H9 (cell line): ENCODE measurements around the gene FCN2. TPM values are rescaled to one million over a fixed set of nuclear protein-coding genes. Genes with fewer than 3 reads are reported as not detected.

ENCODE experiments used
- DNase-seq: peaks from one replicate; pipeline ENCODE4 v3.0.0-alpha.2; 2017
- H2AFZ ChIP-seq: one replicate; pipeline ENCODE4 v1.6.1; 2013; ENCODE audit warnings: mild to moderate bottlenecking, low read length, control low read depth, moderate library complexity
- H2AK5ac ChIP-seq: 2 replicates; pipeline ENCODE4 v1.6.1; 2013; ENCODE audit warnings: low read length, control low read depth, mixed read lengths; ENCODE audit not compliant: insufficient read length
- H2BK120ac ChIP-seq: one replicate; pipeline ENCODE4 v1.6.1; 2013; ENCODE audit warnings: low read depth, mild to moderate bottlenecking, low read length, control low read depth, inconsistent platforms; ENCODE audit not compliant: poor library complexity, severe bottlenecking
- H2BK12ac ChIP-seq: 2 replicates; pipeline ENCODE4 v1.6.1; 2013; ENCODE audit warnings: low read length, control low read depth, mixed read lengths, low read depth; ENCODE audit not compliant: insufficient read length
- H2BK15ac ChIP-seq: 2 replicates; pipeline ENCODE4 v1.6.1; 2013; ENCODE audit warnings: low read depth, low read length, control low read depth
- H2BK20ac ChIP-seq: one replicate; pipeline ENCODE4 v1.6.1; 2013; ENCODE audit warnings: low read depth, mild to moderate bottlenecking, low read length, control low read depth, inconsistent platforms; ENCODE audit not compliant: poor library complexity, severe bottlenecking
- H2BK5ac ChIP-seq: 2 replicates; pipeline ENCODE4 v1.6.1; 2013; ENCODE audit warnings: low read length, control low read depth, mixed read lengths; ENCODE audit not compliant: insufficient read length
- H3K14ac ChIP-seq: 2 replicates; pipeline ENCODE4 v1.6.1; 2013; ENCODE audit warnings: low read length, control low read depth; ENCODE audit not compliant: insufficient read depth
- H3K18ac ChIP-seq: 2 replicates; pipeline ENCODE4 v1.6.1; 2013; ENCODE audit warnings: low read depth, mild to moderate bottlenecking, mixed read lengths, low read length, control low read depth; ENCODE audit not compliant: insufficient read length
- H3K23ac ChIP-seq: 2 replicates; pipeline ENCODE4 v1.6.1; 2013; ENCODE audit warnings: low read length, control low read depth, mixed read lengths, low read depth; ENCODE audit not compliant: insufficient read length
- H3K23me2 ChIP-seq: 2 replicates; pipeline ENCODE4 v1.6.1; 2013; ENCODE audit warnings: low read depth, mild to moderate bottlenecking, mixed read lengths, low read length, control low read depth; ENCODE audit not compliant: insufficient read length, poor library complexity, severe bottlenecking
- H3K27ac ChIP-seq: 2 replicates; pipeline ENCODE4 v1.5.1; 2013; ENCODE audit warnings: low read length, control low read depth, mixed read lengths, low read depth; ENCODE audit not compliant: insufficient read length
- H3K27me3 ChIP-seq: 2 replicates; pipeline ENCODE4 v1.6.1; 2013; ENCODE audit warnings: low read length, control low read depth, inconsistent platforms; ENCODE audit not compliant: insufficient read depth
- H3K4ac ChIP-seq: 2 replicates; pipeline ENCODE4 v1.6.1; 2013; ENCODE audit warnings: low read depth, mild to moderate bottlenecking, control low read depth, inconsistent platforms, low read length, moderate library complexity
- H3K4me1 ChIP-seq: 2 replicates; pipeline ENCODE4 v1.6.1; 2013; ENCODE audit warnings: low read length, control low read depth, inconsistent platforms; ENCODE audit not compliant: insufficient read depth
- H3K4me2 ChIP-seq: 2 replicates; pipeline ENCODE4 v1.6.1; 2013; ENCODE audit warnings: low read length, control low read depth, mixed read lengths; ENCODE audit not compliant: insufficient read length, insufficient read depth
- H3K56ac ChIP-seq: 2 replicates; pipeline ENCODE4 v1.6.1; 2013; ENCODE audit warnings: low read depth, mild to moderate bottlenecking, mixed read lengths, low read length, control low read depth; ENCODE audit not compliant: insufficient read length
- H3K79me1 ChIP-seq: 2 replicates; pipeline ENCODE4 v1.6.1; 2013; ENCODE audit warnings: low read depth, mild to moderate bottlenecking, moderate library complexity, low read length, control low read depth, inconsistent platforms; ENCODE audit not compliant: insufficient read depth, poor library complexity, severe bottlenecking
- H3K79me2 ChIP-seq: 2 replicates; pipeline ENCODE4 v1.6.1; 2013; ENCODE audit warnings: low read length, control low read depth, inconsistent platforms; ENCODE audit not compliant: insufficient read depth
- H3K9ac ChIP-seq: 2 replicates; pipeline ENCODE4 v1.6.1; 2013; ENCODE audit warnings: low read length, control low read depth, mixed read lengths; ENCODE audit not compliant: insufficient read length; ENCODE audit errors: extremely low read depth
- H3K9me3 ChIP-seq: one replicate; pipeline ENCODE4 v1.6.1; 2013; ENCODE audit warnings: low read depth, low read length, inconsistent platforms; ENCODE audit not compliant: control insufficient read depth
- H3T11ph ChIP-seq: one replicate; pipeline ENCODE4 v1.6.1; 2013; ENCODE audit warnings: mild to moderate bottlenecking, low read length, control low read depth, inconsistent platforms
- H4K20me1 ChIP-seq: one replicate; pipeline ENCODE4 v1.6.1; 2013; ENCODE audit not compliant: control insufficient read depth, insufficient read length, insufficient read depth
- H4K5ac ChIP-seq: 2 replicates; pipeline ENCODE4 v1.6.1; 2013; ENCODE audit warnings: low read depth, mild to moderate bottlenecking, mixed read lengths, low read length, control low read depth; ENCODE audit not compliant: insufficient read length
- H4K8ac ChIP-seq: replicated peaks from 2 replicates; pipeline ENCODE4 v1.6.1; 2013; ENCODE audit warnings: low read length, control low read depth, mixed read lengths, low read depth; ENCODE audit not compliant: insufficient read length
- H4K91ac ChIP-seq: 2 replicates; pipeline ENCODE4 v1.6.1; 2013; ENCODE audit warnings: low read depth, mild to moderate bottlenecking, moderate library complexity, mixed read lengths, low read length, control low read depth; ENCODE audit not compliant: insufficient read length
- H3K27ac Mint-ChIP-seq, 3 experiments: 2 replicates in 2 of 3; 3 replicates in 1 of 3; pipeline ENCODE4 v1.8.0; 2020 to 2021; ENCODE audit warnings: mixed read lengths in 3 of 3, mild to moderate bottlenecking in 1 of 3, moderate library complexity in 1 of 3
- H3K27me3 Mint-ChIP-seq: 2 replicates; pipeline ENCODE4 v1.8.0; 2021; ENCODE audit warnings: low read depth, mild to moderate bottlenecking, moderate library complexity, mixed read lengths
- H3K36me3 Mint-ChIP-seq, 3 experiments: 2 replicates in 2 of 3; 3 replicates in 1 of 3; pipeline ENCODE4 v1.8.0; 2020 to 2021; ENCODE audit warnings: low read depth in 3 of 3, mixed read lengths in 3 of 3; ENCODE audit not compliant: insufficient read depth in 1 of 3
- H3K4me1 Mint-ChIP-seq, 2 experiments: 2 replicates each; pipeline ENCODE4 v1.8.0; 2020; ENCODE audit warnings: mixed read lengths in 2 of 2
- H3K4me3 Mint-ChIP-seq, 2 experiments: 2 replicates in 1 of 2; 3 replicates in 1 of 2; pipeline ENCODE4 v1.8.0; 2020 to 2021; ENCODE audit warnings: mild to moderate bottlenecking in 2 of 2, mixed read lengths in 2 of 2, moderate library complexity in 1 of 2
- H3K9me3 Mint-ChIP-seq, 2 experiments: 2 replicates in 1 of 2; 3 replicates in 1 of 2; pipeline ENCODE4 v1.8.0; 2020; ENCODE audit warnings: mild to moderate bottlenecking in 2 of 2, mixed read lengths in 2 of 2, moderate library complexity in 1 of 2
- WGBS: extraction: QIAGEN DNeasy Blood & Tissue Kit; methylation state at CpG from one replicate; pipeline ENCODE4 v1.1.7; 2013; ENCODE audit warnings: missing lambda C conversion rate, low lambda C conversion rate, mixed read lengths; ENCODE audit not compliant: insufficient read length; ENCODE audit errors: extremely low coverage; 5-methylcytosine and 5-hydroxymethylcytosine counted together
- total RNA-seq: library from RNA; stranded (reverse); gene quantifications from 2 replicates; pipeline ENCODE4 v1.2.1, GENCODE V29; 2021
- TF ChIP-seq, protein P1 (sequence below): fragments of 200-600 bp; sonication (generic); conservative IDR thresholded peaks from 3 replicates; pipeline ENCODE4 v1.8.0; 2021; ENCODE audit warnings: antibody characterized with exemption, mild to moderate bottlenecking

Gene FCN2
- total RNA-seq, 1 experiment from 2014 or later: not detected

DNA sequence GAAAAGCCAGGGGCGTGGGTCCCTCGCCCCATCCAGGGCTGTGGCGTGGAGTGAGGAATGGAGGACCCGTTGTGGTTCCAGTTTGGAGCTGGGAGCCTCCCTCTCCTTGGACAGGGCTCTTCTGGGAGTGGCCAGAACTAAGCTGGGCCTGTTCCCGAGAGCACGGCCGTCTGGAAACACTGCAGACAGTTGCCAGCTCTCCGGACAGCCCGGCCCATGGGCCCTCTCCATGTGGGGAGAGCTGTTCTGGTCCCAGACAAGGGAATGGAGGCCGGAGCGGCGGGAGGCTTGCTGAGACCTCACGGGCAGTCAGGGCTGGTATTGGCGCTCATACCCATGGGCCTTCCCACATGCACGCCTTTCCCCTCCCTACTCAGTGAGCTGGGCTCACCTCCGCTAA, 45.2 kb upstream of the FCN2 start:
- no peak overlapping the region for H2AFZ ChIP-seq
- TF ChIP-seq, protein P1, sequence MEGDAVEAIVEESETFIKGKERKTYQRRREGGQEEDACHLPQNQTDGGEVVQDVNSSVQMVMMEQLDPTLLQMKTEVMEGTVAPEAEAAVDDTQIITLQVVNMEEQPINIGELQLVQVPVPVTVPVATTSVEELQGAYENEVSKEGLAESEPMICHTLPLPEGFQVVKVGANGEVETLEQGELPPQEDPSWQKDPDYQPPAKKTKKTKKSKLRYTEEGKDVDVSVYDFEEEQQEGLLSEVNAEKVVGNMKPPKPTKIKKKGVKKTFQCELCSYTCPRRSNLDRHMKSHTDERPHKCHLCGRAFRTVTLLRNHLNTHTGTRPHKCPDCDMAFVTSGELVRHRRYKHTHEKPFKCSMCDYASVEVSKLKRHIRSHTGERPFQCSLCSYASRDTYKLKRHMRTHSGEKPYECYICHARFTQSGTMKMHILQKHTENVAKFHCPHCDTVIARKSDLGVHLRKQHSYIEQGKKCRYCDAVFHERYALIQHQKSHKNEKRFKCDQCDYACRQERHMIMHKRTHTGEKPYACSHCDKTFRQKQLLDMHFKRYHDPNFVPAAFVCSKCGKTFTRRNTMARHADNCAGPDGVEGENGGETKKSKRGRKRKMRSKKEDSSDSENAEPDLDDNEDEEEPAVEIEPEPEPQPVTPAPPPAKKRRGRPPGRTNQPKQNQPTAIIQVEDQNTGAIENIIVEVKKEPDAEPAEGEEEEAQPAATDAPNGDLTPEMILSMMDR: no peak
- no peak overlapping the region for H2BK120ac ChIP-seq
- no peaks in the 10 kb centered on the region for H4K20me1 ChIP-seq
- H3K79me2 ChIP-seq: no peaks in the 10 kb centered on the region
- H3K9me3 ChIP-seq: no peaks in the 10 kb centered on the region
- H3K27me3 ChIP-seq: no peaks in the 10 kb centered on the region
- Mint-ChIP-seq H3K4me1 (peaks cover 0 to 4% of the 10 kb centered on the region in 2 experiments; a peak in 1 of 4 replicates), H3K4me3 (no peak overlapping the region), H3K27ac (peak overlapping the region in 1 of 3 experiments; percentile 32; a peak in 1 of 7 replicates), H3K27me3 (no peaks in the 10 kb centered on the region; the same call in 1 of the 2 replicates), H3K9me3 (no peaks in the 10 kb centered on the region), H3K36me3 (no peaks in the 10 kb centered on the region; a peak in 1 of 7 replicates)
- H4K91ac ChIP-seq: no peak overlapping the region
- H2BK5ac ChIP-seq: no peak overlapping the region
- no peak overlapping the region for H2BK15ac ChIP-seq
- H3K14ac ChIP-seq: no peak overlapping the region; the same call in 1 of the 2 replicates
- H2BK12ac ChIP-seq: no peak overlapping the region
- no peaks in the 10 kb centered on the region for H3K23me2 ChIP-seq
- DNase-seq: no peak
- H3K27ac ChIP-seq: no peak overlapping the region
- H3K23ac ChIP-seq: no peak overlapping the region
- no peak overlapping the region for H2BK20ac ChIP-seq
- no peak overlapping the region for H2AK5ac ChIP-seq
- H3K4ac ChIP-seq: no peak overlapping the region
- no peaks in the 10 kb centered on the region for H3K4me1 ChIP-seq
- no peak overlapping the region for H4K8ac ChIP-seq
- no peak overlapping the region for H3K56ac ChIP-seq
- no peak overlapping the region for H3K18ac ChIP-seq
- H3K4me2 ChIP-seq: no peak overlapping the region
- no CpG with 5 or more reads among the region's 16 CpGs for WGBS
- H3T11ph ChIP-seq: no peak overlapping the region
- no peak overlapping the region for H3K9ac ChIP-seq
- H3K79me1 ChIP-seq: no peaks in the 10 kb centered on the region
- no peak overlapping the region for H4K5ac ChIP-seq
